Urothelium cell line (cell line): ENCODE data around the gene RAB9A.
"Not testable (repeated sequence)": the region's sequence is repeated elsewhere in the genome, so short reads cannot be mapped to it uniquely, and the experiment has no call there.

Experiments used
- DNase-seq: peaks from one replicate; pipeline ENCODE4 v3.0.0; 2011; ENCODE audit warnings: low spot score, mixed read lengths
- FAIRE-seq: peaks from 2 replicates; lab custom pipeline; 2011; peaks lifted over from hg19 to GRCh38; lab: Jason Lieb, UNC

RAB9A gene

GRCh38 chrX:13698432-13698831, 9.5 kb downstream of the RAB9A start:
- DNase-seq (no peak), FAIRE-seq (no peak)

GRCh38 chrX:13699183-13699826, 10.4 kb downstream of the RAB9A start:
- no peak for FAIRE-seq
- no peak for DNase-seq

- DNase-seq (no peak), FAIRE-seq (no peak)
These were observed 11.5 kb downstream of the RAB9A start for GRCh38 chrX:13700380-13700779.

- DNase-seq = no peak
- no peak for FAIRE-seq
These were observed 13.3 kb downstream of the RAB9A start for GRCh38 chrX:13702111-13702789.

- FAIRE-seq = no peak
- DNase-seq = no peak
These were observed 14.2 kb downstream of the RAB9A start for GRCh38 chrX:13703135-13703534.

- DNase-seq = no peak
- no peak for FAIRE-seq
These were observed 14.7 kb downstream of the RAB9A start for GRCh38 chrX:13703589-13703988.

GRCh38 chrX:13711141-13711540, 22.2 kb downstream of the RAB9A start:
- FAIRE-seq (no peak), DNase-seq (no peak)

GRCh38 chrX:13716455-13716854, 27.5 kb downstream of the RAB9A start:
- DNase-seq = no peak
- FAIRE-seq = no peak

- no peak for FAIRE-seq
- DNase-seq = no peak
These were observed 28.0 kb downstream of the RAB9A start for GRCh38 chrX:13716905-13717304.

GRCh38 chrX:13717700-13718472, 29.0 kb downstream of the RAB9A start:
- DNase-seq = no peak
- FAIRE-seq = no peak

- no peak for FAIRE-seq
These were observed 30.4 kb downstream of the RAB9A start for GRCh38 chrX:13719192-13719856.

GRCh38 chrX:13721371-13721770, 32.4 kb downstream of the RAB9A start:
- DNase-seq (no peak), FAIRE-seq (no peak)

More at GRCh38 chrX:13719192-13719856, 30.4 kb downstream of the RAB9A start:
- no peak for DNase-seq

GRCh38 chrX:13721819-13722519, 33.0 kb downstream of the RAB9A start:
- DNase-seq (no peak), FAIRE-seq (no peak)

- FAIRE-seq, DNase-seq: not testable (repeated sequence)
These were observed 36.0 kb downstream of the RAB9A start for GRCh38 chrX:13724878-13725277.

- not testable (repeated sequence) for DNase-seq, FAIRE-seq
These were observed 37.7 kb downstream of the RAB9A start for GRCh38 chrX:13726583-13726982.

- FAIRE-seq, DNase-seq: not testable (repeated sequence)
These were observed 41.6 kb downstream of the RAB9A start for GRCh38 chrX:13730523-13730922.

- FAIRE-seq (no peak), DNase-seq (no peak)
These were observed 43.5 kb downstream of the RAB9A start for GRCh38 chrX:13732246-13733067.

- FAIRE-seq (no peak), DNase-seq (no peak)
These were observed 44.6 kb downstream of the RAB9A start for GRCh38 chrX:13733506-13733905.

- peak; percentile 83 for DNase-seq
- no peak for FAIRE-seq
These were observed 45.6 kb downstream of the RAB9A start, which contains the start of the genes OFD1 and TRAPPC2 for GRCh38 chrX:13734278-13735172. Gene OFD1 (plus strand): TSS chrX:13734748. CDS start chrX:13735072, 324 bp downstream. Gene TRAPPC2 (minus strand): TSS chrX:13734620. CDS start chrX:13719963, 14,657 bp downstream.
